KOPT-K1 (cell line): ENCODE measurements around the gene HSD17B11.
A peak's percentile ranks its signal among the peaks of the same experiment; 100 is the strongest.
"Not testable (repeated sequence)": the region's sequence is repeated elsewhere in the genome, so short reads cannot be mapped to it uniquely, and the experiment has no call there.

Experiments used
- H3K27ac ChIP-seq: fragments of 200-600 bp; sonication (generic); 2 replicates; pipeline ENCODE4 v1.5.1; 2016; ENCODE audit warnings: antibody characterized with exemption, mild to moderate bottlenecking, low read depth, low read length; ENCODE audit not compliant: poor library complexity, severe bottlenecking
- H3K36me3 ChIP-seq: fragments of 200-600 bp; sonication (generic); 2 replicates; pipeline ENCODE4 v1.5.1; 2017; ENCODE audit warnings: antibody characterized with exemption, mild to moderate bottlenecking, low read length, moderate library complexity; ENCODE audit not compliant: insufficient read depth
- H3K9me3 ChIP-seq: fragments of 200-600 bp; sonication (generic); 2 replicates; pipeline ENCODE4 v1.5.1; 2017; ENCODE audit warnings: antibody characterized with exemption, low read length, mild to moderate bottlenecking; ENCODE audit not compliant: insufficient read depth, poor library complexity, severe bottlenecking

Gene HSD17B11, protein sequence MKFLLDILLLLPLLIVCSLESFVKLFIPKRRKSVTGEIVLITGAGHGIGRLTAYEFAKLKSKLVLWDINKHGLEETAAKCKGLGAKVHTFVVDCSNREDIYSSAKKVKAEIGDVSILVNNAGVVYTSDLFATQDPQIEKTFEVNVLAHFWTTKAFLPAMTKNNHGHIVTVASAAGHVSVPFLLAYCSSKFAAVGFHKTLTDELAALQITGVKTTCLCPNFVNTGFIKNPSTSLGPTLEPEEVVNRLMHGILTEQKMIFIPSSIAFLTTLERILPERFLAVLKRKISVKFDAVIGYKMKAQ

DNA sequence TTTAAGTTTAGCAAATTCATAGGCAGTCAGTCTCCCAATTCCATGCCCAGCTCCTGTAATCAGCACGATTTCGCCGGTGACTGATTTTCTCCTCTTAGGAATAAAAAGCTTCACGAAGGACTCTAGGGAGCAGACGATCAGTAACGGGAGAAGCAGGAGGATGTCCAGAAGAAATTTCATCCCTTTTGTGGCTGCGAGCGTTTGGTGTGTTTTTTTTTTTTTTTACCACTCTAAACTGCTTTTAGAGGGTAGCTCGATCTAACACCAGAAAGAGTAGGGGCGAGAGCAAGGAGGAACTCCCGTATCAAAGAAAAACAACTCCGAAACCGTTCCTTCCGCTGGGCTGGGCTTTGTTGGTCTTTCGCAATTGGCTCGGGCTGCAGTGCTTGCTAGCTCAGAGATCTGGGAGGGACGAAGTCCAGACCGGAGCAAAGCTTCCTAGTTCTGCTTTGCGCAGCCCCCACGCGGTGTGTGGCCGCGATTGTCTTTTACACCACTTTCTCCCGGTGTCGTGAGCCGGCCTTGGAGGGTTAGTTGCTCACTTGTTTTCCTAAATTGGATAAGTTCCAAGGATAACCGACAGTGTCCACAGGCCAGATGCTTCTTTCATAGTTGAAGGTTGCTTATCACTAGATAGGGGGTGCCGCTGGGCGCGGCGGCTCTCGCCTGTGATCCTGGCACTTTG lies at the start of gene HSD17B11:
TSS of gene HSD17B11 (minus strand) at position 298 of the 685 bp plus-strand sequence. CDS start at position 180, 118 bp downstream.
- Histone ChIP-seq H3K36me3 (no peaks in the 10 kb centered on the region), H3K9me3 (no peaks in the 10 kb centered on the region), H3K27ac (peak within 1 kb of the TSS; percentile 66)

GRCh38 chr4:87433342-87433741 lies 42.4 kb upstream of the HSD17B11 start:
- H3K9me3 ChIP-seq: no peaks in the 10 kb centered on the region
- H3K36me3 ChIP-seq: peaks cover 16% of the 10 kb centered on the region
- no peak overlapping the region for H3K27ac ChIP-seq

- Histone ChIP-seq H3K36me3 (peaks cover 2% of the 10 kb centered on the region; the same call in 1 of the 2 replicates), H3K27ac (no peak overlapping the region)
These were observed 39.0 kb upstream of the HSD17B11 start for GRCh38 chr4:87430038-87430437.

GRCh38 chr4:87428979-87429378 lies 38.0 kb upstream of the HSD17B11 start:
- H3K36me3 ChIP-seq: no peaks in the 10 kb centered on the region
- H3K9me3 ChIP-seq: no peaks in the 10 kb centered on the region

More at GRCh38 chr4:87430038-87430437, 39.0 kb upstream of the HSD17B11 start:
- H3K9me3 ChIP-seq: no peaks in the 10 kb centered on the region

DNA sequence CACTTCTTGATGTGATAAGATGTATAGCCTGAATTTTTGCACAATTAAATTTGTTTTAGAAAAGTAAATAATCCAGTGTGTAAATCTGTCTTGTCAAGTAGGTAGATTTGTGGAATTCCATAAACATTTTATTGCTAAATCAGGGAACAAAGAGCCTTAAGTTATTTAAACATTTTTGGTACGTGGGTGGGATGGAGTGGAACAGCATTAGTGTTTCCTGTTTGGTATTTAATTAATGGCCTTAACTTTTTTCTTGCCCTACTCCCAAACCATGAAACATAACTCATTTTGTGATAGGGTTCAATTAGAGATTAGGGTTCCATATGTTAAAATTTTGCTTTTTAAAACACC lies 36.5 kb upstream of the HSD17B11 start:
- no peaks in the 10 kb centered on the region for H3K9me3 ChIP-seq
- no peaks in the 10 kb centered on the region for H3K36me3 ChIP-seq
- no peak overlapping the region for H3K27ac ChIP-seq

More at GRCh38 chr4:87428979-87429378, 38.0 kb upstream of the HSD17B11 start:
- no peak overlapping the region for H3K27ac ChIP-seq

GRCh38 chr4:87426865-87427517 lies 36.0 kb upstream of the HSD17B11 start:
- no peaks in the 10 kb centered on the region for H3K36me3 ChIP-seq
- H3K27ac ChIP-seq: no peak overlapping the region
- H3K9me3 ChIP-seq: no peaks in the 10 kb centered on the region

GRCh38 chr4:87425711-87426110 lies 34.7 kb upstream of the HSD17B11 start:
- H3K27ac ChIP-seq: no peak overlapping the region
- no peaks in the 10 kb centered on the region for H3K36me3 ChIP-seq
- H3K9me3 ChIP-seq: no peaks in the 10 kb centered on the region

GRCh38 chr4:87424099-87424543 lies 33.1 kb upstream of the HSD17B11 start:
- H3K9me3 ChIP-seq, H3K36me3 ChIP-seq: not testable (repeated sequence)
- peak overlapping the region; percentile 30 for H3K27ac ChIP-seq

DNA sequence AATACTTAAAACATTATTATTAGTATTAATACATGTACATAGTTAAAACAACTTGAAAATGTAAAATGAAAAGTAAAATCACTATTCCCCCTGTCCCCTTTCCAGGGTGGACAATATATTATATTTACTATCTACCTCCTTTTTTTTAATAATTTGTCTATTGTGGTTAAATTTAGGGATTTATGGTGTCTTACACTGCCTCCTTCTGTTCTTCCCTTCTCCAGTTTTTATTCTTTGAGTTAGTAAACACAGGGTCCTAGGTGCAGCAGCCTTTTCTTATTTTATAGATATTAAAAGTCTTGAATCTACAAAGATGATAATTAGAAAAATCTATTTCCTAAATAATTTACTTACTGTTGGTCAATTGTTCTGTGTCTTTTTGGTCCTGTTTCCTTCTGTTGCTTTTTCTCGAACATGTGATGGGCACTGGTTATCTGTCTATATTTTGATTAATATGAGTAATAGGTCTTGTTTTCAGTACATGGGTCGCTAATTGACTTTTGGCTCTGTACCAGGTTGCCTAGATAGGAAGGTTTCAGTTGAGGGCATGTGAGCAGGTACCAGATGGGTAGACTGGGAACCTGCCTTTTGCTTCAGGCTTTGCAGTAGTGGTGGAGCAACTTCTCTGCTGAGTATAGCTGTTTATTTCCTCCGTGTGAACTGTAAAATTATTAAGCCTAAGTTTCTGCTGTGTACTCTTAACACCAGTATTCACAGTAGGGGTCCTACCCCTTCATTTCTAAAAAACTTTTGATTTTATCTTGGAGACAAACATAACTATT lies 32.5 kb upstream of the HSD17B11 start:
- no peaks in the 10 kb centered on the region for H3K36me3 ChIP-seq
- H3K27ac ChIP-seq: peak overlapping the region; percentile 81
- H3K9me3 ChIP-seq: no peaks in the 10 kb centered on the region

DNA sequence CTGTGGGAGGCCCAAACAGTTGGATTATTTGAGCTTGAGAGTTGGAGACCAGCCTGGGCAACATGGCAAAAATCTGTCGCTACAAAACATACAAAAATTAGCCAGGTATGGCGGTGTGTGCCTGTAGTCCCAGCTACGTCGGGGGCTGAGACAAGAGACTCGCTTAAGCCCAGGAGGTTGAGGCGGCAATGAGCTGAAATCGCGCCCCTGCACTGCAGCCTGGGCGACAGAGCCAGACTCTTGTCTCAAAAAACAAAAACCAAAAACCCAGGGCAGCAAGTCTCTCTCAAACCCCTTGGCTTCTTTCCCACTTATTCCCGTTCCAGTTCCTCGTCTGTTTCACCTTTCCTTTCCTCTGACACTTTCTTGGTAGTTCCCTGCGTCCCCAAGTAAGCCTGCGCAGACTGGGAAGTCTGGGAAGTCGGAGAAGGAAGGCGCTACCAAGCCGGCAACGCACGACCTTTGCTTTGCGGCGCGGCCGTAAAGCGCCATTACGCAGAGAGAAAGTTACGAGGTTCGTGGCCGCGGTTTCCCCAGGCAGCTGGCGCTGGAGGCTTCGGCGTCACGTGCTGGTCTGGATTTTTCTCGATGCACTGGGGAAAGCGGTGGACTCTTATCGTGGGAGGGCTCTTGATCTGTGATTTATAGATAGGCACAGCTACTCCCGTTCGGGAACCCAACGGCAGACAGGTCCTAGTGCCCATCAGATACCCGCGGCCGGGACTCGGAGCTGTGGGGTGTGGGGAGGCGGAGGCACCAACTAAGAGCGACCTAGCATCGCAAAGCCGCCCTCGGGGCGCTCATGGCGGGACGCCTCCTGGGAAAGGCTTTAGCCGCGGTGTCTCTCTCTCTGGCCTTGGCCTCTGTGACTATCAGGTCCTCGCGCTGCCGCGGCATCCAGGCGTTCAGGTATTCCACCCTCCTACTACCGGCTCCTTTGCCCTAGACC lies 31.4 kb upstream of the HSD17B11 start, which contains the start of gene NUDT9:
TSS of gene NUDT9 (plus strand) at position 470 of the 949 bp plus-strand sequence. CDS start at position 803, 333 bp downstream.
- Histone ChIP-seq H3K36me3 (no peaks in the 10 kb centered on the region), H3K9me3 (peaks cover 7% of the 10 kb centered on the region), H3K27ac (peak within 1 kb of the TSS; percentile 81)

DNA sequence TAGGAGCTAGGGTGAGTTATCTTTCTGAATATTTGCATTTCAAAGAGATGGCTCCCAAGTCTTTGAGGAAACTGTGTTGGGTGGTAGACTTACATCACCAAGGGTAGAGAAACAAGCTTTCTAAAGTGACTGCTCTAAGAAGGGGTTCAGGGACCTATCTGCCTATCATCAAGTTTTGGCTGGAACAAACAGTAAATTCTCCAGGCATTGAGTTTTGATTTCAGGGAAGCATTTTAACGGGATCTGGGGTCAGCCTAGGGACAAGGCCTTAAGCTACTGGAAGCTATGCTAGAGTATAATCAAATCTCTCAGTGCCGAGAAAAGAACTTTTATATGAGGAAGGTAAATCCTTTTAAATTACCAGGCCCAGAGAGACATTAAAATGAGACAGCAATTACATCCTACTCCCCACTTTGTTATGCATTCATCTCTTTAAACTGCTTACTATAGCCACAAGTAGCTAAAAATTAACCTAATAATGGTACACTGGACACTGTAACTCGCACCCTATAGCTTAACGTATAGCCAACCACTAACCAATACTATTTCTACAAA lies 29.4 kb upstream of the HSD17B11 start:
- Histone ChIP-seq H3K9me3 (peaks cover 7% of the 10 kb centered on the region), H3K36me3 (no peaks in the 10 kb centered on the region), H3K27ac (no peak overlapping the region)

DNA sequence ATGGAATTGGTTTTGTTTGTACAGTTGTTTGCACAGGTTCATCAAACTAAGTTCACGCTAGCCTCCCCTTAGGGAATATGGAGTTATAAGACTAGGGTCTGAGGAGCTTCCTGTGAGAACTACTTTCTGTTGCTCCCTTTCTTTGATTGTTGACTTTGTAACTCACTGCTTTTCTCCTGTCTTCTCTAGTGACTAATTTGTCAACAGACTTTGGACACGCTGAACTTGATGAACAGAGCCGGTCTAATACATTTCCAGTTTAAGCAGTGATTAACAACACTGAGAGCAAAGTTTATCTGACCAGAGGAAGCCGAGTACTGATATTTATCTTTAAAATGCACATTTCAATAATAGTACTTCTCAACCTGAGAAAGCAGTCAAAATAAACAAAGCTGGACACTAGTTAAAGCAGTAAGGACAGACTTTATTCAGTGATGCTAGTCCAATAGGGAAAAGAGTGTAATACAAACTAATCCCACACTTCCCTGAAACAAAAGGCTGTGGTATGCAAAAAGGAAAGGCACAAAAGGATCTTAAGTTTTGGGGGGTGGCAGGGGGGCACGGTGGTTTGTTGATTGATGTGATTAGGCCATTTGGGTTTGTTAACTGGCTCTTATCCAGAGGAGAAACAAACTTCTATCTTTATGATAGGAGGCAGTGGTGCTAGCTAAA lies 28.7 kb upstream of the HSD17B11 start:
- Histone ChIP-seq H3K27ac (no peak overlapping the region), H3K9me3 (peaks cover 7% of the 10 kb centered on the region), H3K36me3 (no peaks in the 10 kb centered on the region)

DNA sequence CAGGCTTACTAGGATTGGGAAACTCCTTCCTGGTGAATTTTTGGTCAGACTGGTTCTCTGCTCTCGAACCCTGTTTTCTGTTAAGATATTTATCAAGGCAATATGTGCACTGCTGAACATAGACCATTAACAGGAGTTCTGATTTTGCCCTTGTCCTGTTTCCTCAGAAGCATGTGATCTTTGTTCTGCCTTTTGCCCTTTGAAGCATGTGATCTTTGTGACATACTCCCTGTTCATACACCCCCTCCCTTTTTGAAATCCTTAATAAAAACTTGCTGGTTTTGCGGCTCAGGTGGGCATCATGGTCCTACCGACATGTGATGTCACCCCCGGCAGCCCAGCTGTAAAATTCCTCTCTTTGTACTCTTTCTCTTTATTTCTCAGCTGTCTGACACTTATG lies 27.4 kb upstream of the HSD17B11 start:
- H3K36me3 ChIP-seq, H3K27ac ChIP-seq, H3K9me3 ChIP-seq: not testable (repeated sequence)
